Retinal pigment epithelial cell (primary cell): ENCODE data around the gene LCN6.
"Not testable (repeated sequence)": the region's sequence is repeated elsewhere in the genome, so short reads cannot be mapped to it uniquely, and the experiment has no call there.

ENCODE experiments used
- DNase-seq: peaks from one replicate; pipeline ENCODE4 v3.0.0-alpha.2; 2010; ENCODE audit warnings: low read depth
- H3K4me3 ChIP-seq: 2 replicates; pipeline ENCODE4 v1.5.1; 2011; ENCODE audit warnings: mild to moderate bottlenecking, low read length, control low read depth, moderate library complexity
- CTCF ChIP-seq: conservative IDR thresholded peaks from 2 replicates; pipeline ENCODE4 v1.5.1; 2011; ENCODE audit warnings: low read depth, low read length, control low read depth, inconsistent platforms

LCN6 gene

GRCh38 chr9:136776947-136777346, 28.6 kb upstream of the LCN6 start:
- TF ChIP-seq CTCF = no peak
- no peak for DNase-seq
- H3K4me3 ChIP-seq = no peak overlapping the region

GRCh38 chr9:136775191-136775590, 26.9 kb upstream of the LCN6 start:
- DNase-seq = no peak
- no peak for TF ChIP-seq CTCF
- H3K4me3 ChIP-seq = no peak overlapping the region

- H3K4me3 ChIP-seq = no peak overlapping the region
- no peak for DNase-seq
- no peak for TF ChIP-seq CTCF
These were observed 26.2 kb upstream of the LCN6 start for GRCh38 chr9:136774416-136775045.

- TF ChIP-seq CTCF = no peak
- no peak overlapping the region for H3K4me3 ChIP-seq
- no peak for DNase-seq
These were observed 25.2 kb upstream of the LCN6 start for GRCh38 chr9:136773386-136774044.

GRCh38 chr9:136771907-136772415, 23.6 kb upstream of the LCN6 start:
- DNase-seq = no peak
- no peak for TF ChIP-seq CTCF
- no peak overlapping the region for H3K4me3 ChIP-seq

- TF ChIP-seq CTCF = peak; percentile 62
These were observed 21.4 kb upstream of the LCN6 start for GRCh38 chr9:136769710-136770191.

GRCh38 chr9:136766410-136767120, 18.2 kb upstream of the LCN6 start:
- H3K4me3 ChIP-seq, DNase-seq: not testable (repeated sequence)
- TF ChIP-seq CTCF = peak; percentile 52

More at GRCh38 chr9:136769710-136770191, 21.4 kb upstream of the LCN6 start:
- H3K4me3 ChIP-seq = no peak overlapping the region
- DNase-seq = no peak

- H3K4me3 ChIP-seq, DNase-seq: not testable (repeated sequence)
These were observed 17.6 kb upstream of the LCN6 start for GRCh38 chr9:136765745-136766409.
